CD4-positive, alpha-beta T cell (primary cell): ENCODE data around the gene PCSK2. TPM values are rescaled to one million over a fixed set of nuclear protein-coding genes. Genes with fewer than 3 reads are reported as not detected.

ENCODE experiments used
- ATAC-seq: fragments of 200-7000 bp; cut with Tn5 transposase; one replicate; pipeline ENCODE4 v1.10.0; 2022; ENCODE audit warnings: mild to moderate bottlenecking; ENCODE audit not compliant: poor library complexity
- CTCF ChIA-PET: fragments of 350-600 bp; sonication (Branson Sonifier 250); formaldehyde crosslinking; loops from one replicate; lab custom pipeline; 2021; ENCODE audit warnings: antibody characterized with exemption, inconsistent platforms; lab: Charles Lee
- POLR2A ChIA-PET: fragments of 350-600 bp; sonication (Branson Sonifier 250); formaldehyde crosslinking; loops from one replicate; lab custom pipeline; 2021; ENCODE audit warnings: antibody characterized with exemption, inconsistent platforms; lab: Charles Lee
- DNase-seq, 14 experiments: peaks; one replicate each; pipeline ENCODE4 v3.0.0-alpha.2; 2013 to 2020; ENCODE audit warnings: mixed read lengths in 2 of 14
- H3K27ac ChIP-seq, 2 donors: one replicate each; pipeline versions ENCODE4 v1.5.1 to v1.7.0; 2013; ENCODE audit warnings: low read length in 2 of 2, low read depth in 1 of 2, mild to moderate bottlenecking in 1 of 2
- H3K27me3 ChIP-seq, 2 experiments: 1 replicate in 1 of 2; 2 replicates in 1 of 2; pipeline versions ENCODE4 v1.6.1 to v1.7.0; 2013; ENCODE audit warnings: low read length in 2 of 2, control low read depth in 1 of 2, mild to moderate bottlenecking in 1 of 2, moderate library complexity in 1 of 2; ENCODE audit not compliant: insufficient read depth in 2 of 2, control insufficient read depth in 1 of 2
- H3K36me3 ChIP-seq: one replicate; pipeline ENCODE4 v1.6.1; 2013; ENCODE audit warnings: low read length, control low read depth; ENCODE audit not compliant: insufficient read depth
- H3K4me1 ChIP-seq: one replicate; pipeline ENCODE4 v1.6.1; 2013; ENCODE audit warnings: low read length, control low read depth; ENCODE audit not compliant: insufficient read depth
- H3K4me3 ChIP-seq: one replicate; pipeline ENCODE4 v1.5.1; 2013; ENCODE audit warnings: mild to moderate bottlenecking, low read length, moderate library complexity
- H3K9me3 ChIP-seq, 2 experiments: 1 replicate in 1 of 2; 2 replicates in 1 of 2; pipeline versions ENCODE4 v1.6.1 to v1.7.0; 2013; ENCODE audit warnings: low read length in 2 of 2, mild to moderate bottlenecking in 2 of 2, control low read depth in 1 of 2, moderate library complexity in 1 of 2; ENCODE audit not compliant: control insufficient read depth in 1 of 2, insufficient read depth in 1 of 2
- H3K27ac Mint-ChIP-seq: one replicate; pipeline ENCODE4 v1.8.0; 2020; ENCODE audit warnings: mixed read lengths
- H3K27me3 Mint-ChIP-seq: one replicate; pipeline ENCODE4 v1.8.0; 2021; ENCODE audit warnings: mixed read lengths
- H3K36me3 Mint-ChIP-seq: one replicate; pipeline ENCODE4 v1.8.0; 2021; ENCODE audit warnings: low read depth, mixed read lengths
- H3K4me1 Mint-ChIP-seq: one replicate; pipeline ENCODE4 v1.8.0; 2021; ENCODE audit warnings: low read depth, mixed read lengths
- H3K4me3 Mint-ChIP-seq: one replicate; pipeline ENCODE4 v1.8.0; 2020; ENCODE audit warnings: mild to moderate bottlenecking, mixed read lengths
- H3K9me3 Mint-ChIP-seq: one replicate; pipeline ENCODE4 v1.8.0; 2020; ENCODE audit warnings: mixed read lengths
- CTCF ChIP-seq: fragments of 200-600 bp; IDR thresholded peaks from one replicate; pipeline ENCODE4 v1.8.0; 2022; ENCODE audit warnings: antibody characterized with exemption, mild to moderate bottlenecking
- intact Hi-C, 2 experiments: fragments of 100-400 bp; cut with DNase I in 1 of 2; cut with micrococcal nuclease in 1 of 2; formaldehyde crosslinking; loops; one replicate each; pipeline versions ENCODE4 v1.15.1 to v1.9.0; 2023 to 2025; cut with DNase I, micrococcal nuclease
- total RNA-seq, 174 experiments: library from RNA in 2 of 174; stranded (reverse) in 2 of 174; gene quantifications; one replicate each; pipeline ENCODE4 v1.2.3 and lab custom pipeline; 2021 to 2026

The PCSK2 gene
- total RNA-seq, 2 experiments from 2014 or later = not detected

GRCh38 chr20:17530716-17531664 lies 304.1 kb downstream of the PCSK2 start, which contains the start of gene BFSP1:
BFSP1 (minus strand) TSS chr20:17531379; CDS start chr20:17531329, 50 bp downstream.
- H3K27me3 ChIP-seq = peaks cover 4 to 15% of the 10 kb centered on the region in 2 experiments
- peaks cover 15% of the 10 kb centered on the region for H3K4me1 ChIP-seq
- no peak within 1 kb of the TSS for H3K27ac ChIP-seq
- POLR2A ChIA-PET = interaction anchor here (0.8 to 1.5 kb wide), 6 partner anchors 17 to 976 kb away, joined by 3 to 7 read pairs (median 4); partner anchors contain the start of genes DSTN, KAT14, PET117 and RRBP1
- no peaks in the 10 kb centered on the region for H3K36me3 ChIP-seq
- ATAC-seq (peak; percentile 74), DNase-seq (peak in 12 of 14 experiments; percentile 5 to 65 (median 28))
- CTCF ChIA-PET = interaction anchor here (0.8 to 1.3 kb wide), 4 partner anchors 13 to 152 kb away, joined by 3 to 6 read pairs (median 3); partner anchors contain the start of gene DSTN
- no peaks in the 10 kb centered on the region for H3K36me3 Mint-ChIP-seq
- H3K4me1 Mint-ChIP-seq = peaks cover 9% of the 10 kb centered on the region
- no peaks in the 10 kb centered on the region for H3K9me3 ChIP-seq
- peaks cover 24% of the 10 kb centered on the region for H3K27me3 Mint-ChIP-seq
- intact Hi-C loops = no loop called here
- H3K27ac Mint-ChIP-seq = peak within 1 kb of the TSS; percentile 62
- peak within 1 kb of the TSS; percentile 57 for H3K4me3 ChIP-seq
- TF ChIP-seq CTCF = no peak
- peak within 1 kb of the TSS; percentile 89 for H3K4me3 Mint-ChIP-seq
- H3K9me3 Mint-ChIP-seq = no peaks in the 10 kb centered on the region

GRCh38 chr20:17531665-17532025 lies 304.8 kb downstream of the PCSK2 start:
- TF ChIP-seq CTCF = no peak
- intact Hi-C loops = no loop called here
- Mint-ChIP-seq H3K4me3 (peak overlapping the region; percentile 89), H3K27ac (peak overlapping the region; percentile 62), H3K9me3 (no peaks in the 10 kb centered on the region), H3K4me1 (peaks cover 9% of the 10 kb centered on the region), H3K27me3 (peaks cover 25% of the 10 kb centered on the region), H3K36me3 (no peaks in the 10 kb centered on the region)
- CTCF ChIA-PET = interaction anchor here (0.8 to 1.3 kb wide), 4 partner anchors 13 to 151 kb away, joined by 3 to 6 read pairs (median 3); partner anchors contain the start of gene DSTN
- H3K27me3 ChIP-seq = peaks cover 4 to 15% of the 10 kb centered on the region in 2 experiments
- POLR2A ChIA-PET = interaction anchor here (0.8 to 1.5 kb wide), 5 partner anchors 18 to 975 kb away, joined by 3 to 7 read pairs (median 4); partner anchors contain the start of genes DSTN, KAT14, PET117 and RRBP1
- peaks cover 15% of the 10 kb centered on the region for H3K4me1 ChIP-seq
- H3K36me3 ChIP-seq = no peaks in the 10 kb centered on the region
- H3K27ac ChIP-seq = no peak overlapping the region
- H3K9me3 ChIP-seq = no peaks in the 10 kb centered on the region
- peak overlapping the region; percentile 57 for H3K4me3 ChIP-seq
- no peak for ATAC-seq
- DNase-seq = no peak

- POLR2A ChIA-PET = interaction anchor here (0.8 to 0.9 kb wide), 2 partner anchors 20 to 77 kb away, joined by 3 read pairs; no protein-coding TSS in a partner anchor
- no peak for TF ChIP-seq CTCF
- Mint-ChIP-seq H3K4me1 (peaks cover 9% of the 10 kb centered on the region), H3K27ac (no peak overlapping the region), H3K4me3 (no peak overlapping the region), H3K27me3 (peaks cover 31% of the 10 kb centered on the region), H3K36me3 (no peaks in the 10 kb centered on the region), H3K9me3 (no peaks in the 10 kb centered on the region)
- Histone ChIP-seq H3K4me3 (no peak overlapping the region), H3K27me3 (peaks cover 4 to 15% of the 10 kb centered on the region in 2 experiments), H3K27ac (no peak overlapping the region), H3K9me3 (no peaks in the 10 kb centered on the region), H3K36me3 (no peaks in the 10 kb centered on the region), H3K4me1 (peaks cover 15% of the 10 kb centered on the region)
- DNase-seq = peak in 3 of 14 experiments; percentile 31 to 42 (median 38)
- CTCF ChIA-PET = no interaction called here
- ATAC-seq = no peak
- intact Hi-C loops = no loop called here
These were observed 306.6 kb downstream of the PCSK2 start for GRCh38 chr20:17533396-17533795.
